Left kidney (tissue), 8 donors: Measurements from ENCODE around the gene ODAD4. TPM values are rescaled to one million over a fixed set of nuclear protein-coding genes. Genes with fewer than 3 reads are reported as not detected.

Experiments
- DNase-seq: peaks from one replicate; pipeline ENCODE4 v3.0.0-alpha.2; 2013
- long read RNA-seq, 8 donors: transcript quantifications; one replicate each; lab custom pipeline, GENCODE V29; 2026
- polyA plus RNA-seq: library from polyadenylated mRNA; unstranded; fragments of 120-200 nt; gene quantifications from one replicate; pipeline ENCODE4 v1.2.1, GENCODE V29; 2013; ENCODE audit not compliant: insufficient read length

Gene ODAD4
- polyA plus RNA-seq = 8.7 TPM
- long read RNA-seq, donor 1 = 0 reads
- long read RNA-seq, donor 2, partial matches to known transcripts = 0 of 17 reads
- long read RNA-seq, donor 2, other reads (novel, unspliced or antisense) = 17 of 17 reads
- long read RNA-seq, donor 3, partial matches to known transcripts = 0 of 1 reads
- long read RNA-seq, donor 3, other reads (novel, unspliced or antisense) = 0 of 1 reads
- long read RNA-seq, donor 4 = 0 reads
- long read RNA-seq, donor 5 = 0 reads
- long read RNA-seq, donor 6 = 0 reads
- long read RNA-seq, donor 7, partial matches to known transcripts = 149 of 176 reads
- long read RNA-seq, donor 7, other reads (novel, unspliced or antisense) = 27 of 176 reads
- long read RNA-seq, donor 8, partial matches to known transcripts = 17 of 33 reads
- long read RNA-seq, donor 8, other reads (novel, unspliced or antisense) = 16 of 33 reads

- DNase-seq = peak; percentile 95
Observed at GRCh38 chr17:41930009-41930832, at the start of gene ODAD4. ODAD4 (plus strand) TSS chr17:41930617; CDS start chr17:41930724, 107 bp downstream.

- no peak for DNase-seq
Observed at GRCh38 chr17:41882756-41883155, 47.7 kb upstream of the ODAD4 start.

GRCh38 chr17:41885733-41886132, 44.7 kb upstream of the ODAD4 start:
- no peak for DNase-seq

GRCh38 chr17:41888332-41888965, 42.0 kb upstream of the ODAD4 start:
- DNase-seq = no peak

- DNase-seq = no peak
Observed at GRCh38 chr17:41891135-41892020, 39.0 kb upstream of the ODAD4 start.

- DNase-seq = no peak
Observed at GRCh38 chr17:41892021-41892376, 38.4 kb upstream of the ODAD4 start.

- no peak for DNase-seq
Observed at GRCh38 chr17:41893384-41893783, 37.0 kb upstream of the ODAD4 start.

GRCh38 chr17:41894791-41895331, 35.6 kb upstream of the ODAD4 start:
- no peak for DNase-seq

- DNase-seq = no peak
Observed at GRCh38 chr17:41895617-41896016, 34.8 kb upstream of the ODAD4 start.

GRCh38 chr17:41896726-41897125, 33.7 kb upstream of the ODAD4 start:
- no peak for DNase-seq

GRCh38 chr17:41901646-41902045, 28.8 kb upstream of the ODAD4 start:
- no peak for DNase-seq

- no peak for DNase-seq
Observed at GRCh38 chr17:41904242-41904841, 26.1 kb upstream of the ODAD4 start.

GRCh38 chr17:41905172-41905571, 25.2 kb upstream of the ODAD4 start:
- no peak for DNase-seq

- DNase-seq = no peak
Observed at GRCh38 chr17:41906465-41907184, 23.8 kb upstream of the ODAD4 start.

- no peak for DNase-seq
Observed at GRCh38 chr17:41907185-41907556, 23.2 kb upstream of the ODAD4 start.

GRCh38 chr17:41907633-41908539, 22.5 kb upstream of the ODAD4 start:
- DNase-seq = no peak

GRCh38 chr17:41909088-41909487, 21.3 kb upstream of the ODAD4 start:
- DNase-seq = no peak

GRCh38 chr17:41910701-41911391, 19.6 kb upstream of the ODAD4 start:
- no peak for DNase-seq

- DNase-seq = no peak
Observed at GRCh38 chr17:41912925-41913324, 17.5 kb upstream of the ODAD4 start.
